ENCODE measurements around the gene MRPS11.
"Not testable (repeated sequence)": the region's sequence is repeated elsewhere in the genome, so short reads cannot be mapped to it uniquely, and the experiment has no call there.

The MRPS11 gene

GRCh38 chr15:88454867-88455810, 12.4 kb upstream of the MRPS11 start:
- peak in 1 of 2 donors; percentile 6 for DNase-seq (ENCODE audit: low read depth in 2 of 2)

GRCh38 chr15:88456733-88457132, 10.8 kb upstream of the MRPS11 start:
- no peak for DNase-seq (ENCODE audit: low read depth in 2 of 2)

GRCh38 chr15:88463870-88464532, 3.5 kb upstream of the MRPS11 start:
- DNase-seq (ENCODE audit: low read depth in 2 of 2), result no peak

GRCh38 chr15:88465633-88466224, 1.8 kb upstream of the MRPS11 start:
- no peak for DNase-seq (ENCODE audit: low read depth in 2 of 2)

GRCh38 chr15:88467935-88468528, 524 bp downstream of the MRPS11 start:
- DNase-seq (ENCODE audit: low read depth in 2 of 2), result peak in 1 of 2 donors; percentile 4

- not testable (repeated sequence) for DNase-seq (ENCODE audit: low read depth in 2 of 2)
These were observed 1.2 kb downstream of the MRPS11 start for GRCh38 chr15:88468721-88469120.

GRCh38 chr15:88469321-88469720, 1.8 kb downstream of the MRPS11 start:
- DNase-seq (ENCODE audit: low read depth in 2 of 2), result no peak

- DNase-seq (ENCODE audit: low read depth in 2 of 2), result no peak
These were observed 3.3 kb downstream of the MRPS11 start for GRCh38 chr15:88470625-88471372.

- DNase-seq (ENCODE audit: low read depth in 2 of 2), result no peak
These were observed 4.7 kb downstream of the MRPS11 start for GRCh38 chr15:88472225-88472624.

GRCh38 chr15:88473661-88474293, 6.3 kb downstream of the MRPS11 start:
- not testable (repeated sequence) for DNase-seq (ENCODE audit: low read depth in 2 of 2)

GRCh38 chr15:88476635-88477060, 9.1 kb downstream of the MRPS11 start:
- no peak for DNase-seq (ENCODE audit: low read depth in 2 of 2)

GRCh38 chr15:88477126-88477525, 9.6 kb downstream of the MRPS11 start:
- DNase-seq (ENCODE audit: low read depth in 2 of 2), result no peak

GRCh38 chr15:88477904-88478303, 10.4 kb downstream of the MRPS11 start:
- no peak for DNase-seq (ENCODE audit: low read depth in 2 of 2)

- DNase-seq (ENCODE audit: low read depth in 2 of 2), result no peak
These were observed 11.7 kb downstream of the MRPS11 start for GRCh38 chr15:88479169-88479568.

GRCh38 chr15:88480981-88481380, 13.5 kb downstream of the MRPS11 start:
- DNase-seq (ENCODE audit: low read depth in 2 of 2), result no peak

GRCh38 chr15:88482263-88482662, 14.8 kb downstream of the MRPS11 start:
- no peak for DNase-seq (ENCODE audit: low read depth in 2 of 2)

- DNase-seq (ENCODE audit: low read depth in 2 of 2), result no peak
These were observed 17.3 kb downstream of the MRPS11 start for GRCh38 chr15:88484682-88485331.

- no peak for DNase-seq (ENCODE audit: low read depth in 2 of 2)
These were observed 19.8 kb downstream of the MRPS11 start for GRCh38 chr15:88487178-88487795.

- no peak for DNase-seq (ENCODE audit: low read depth in 2 of 2)
These were observed 20.5 kb downstream of the MRPS11 start for GRCh38 chr15:88487796-88488523.

All from stimulated activated CD4-positive, alpha-beta T cell treated with anti-CD3 and anti-CD28 coated beads, Interleukin-1b, Interleukin-23, amount 100 ng/mL, for 1 hour (primary cell).